Measurements from ENCODE around the gene YBX3. TPM values are rescaled to one million over a fixed set of nuclear protein-coding genes. Genes with fewer than 3 reads are reported as not detected.

Gene YBX3
- polyA plus RNA-seq, 1 donor from 2014 or later = 3.4 TPM

DNA sequence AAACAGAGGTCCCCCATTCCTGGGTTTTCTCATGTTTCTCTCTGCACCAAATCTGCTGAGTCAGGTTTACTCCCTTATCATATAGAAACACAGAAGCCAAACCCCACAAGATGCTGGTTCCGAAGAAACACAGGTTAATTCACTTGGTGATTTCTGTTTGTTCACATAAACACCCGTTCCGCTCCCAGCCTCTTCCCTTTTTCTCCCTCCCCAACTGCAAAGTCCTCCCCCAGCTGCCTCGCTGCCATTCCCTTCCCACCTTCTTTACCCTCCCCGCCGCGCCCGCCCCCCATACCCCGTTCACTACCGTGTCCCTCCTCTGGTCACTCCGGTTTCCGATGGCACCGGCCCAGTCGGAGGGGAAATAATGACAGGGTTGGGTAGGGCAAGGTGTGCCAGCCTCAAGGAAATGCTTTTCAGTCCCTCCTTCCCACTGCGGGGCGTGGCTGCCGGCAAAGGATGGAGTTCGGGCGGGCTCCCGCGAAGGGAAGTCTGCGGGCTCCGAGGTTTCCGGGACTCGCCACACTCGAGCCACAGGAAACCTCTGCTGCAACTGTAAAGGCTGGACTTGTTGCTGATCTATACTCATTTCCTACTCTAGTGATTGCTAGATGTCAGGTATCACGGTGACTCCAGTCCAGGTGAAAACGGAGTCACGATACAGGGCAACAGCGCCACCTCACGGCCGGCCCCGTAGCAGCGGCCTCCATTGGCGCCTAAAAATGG lies 49.3 kb downstream of the YBX3 start, which contains the start of gene STYK1:
TSS of gene STYK1 (minus strand) at position 394 of the 726 bp plus-strand sequence. CDS start 39,434 bp downstream, outside the sequence.
- Histone ChIP-seq H3K9ac (ENCODE audit: low read length) (no peak within 1 kb of the TSS), H3K4me2 (ENCODE audit: low read length) (peak within 1 kb of the TSS; percentile 58), H4K20me1 (ENCODE audit: insufficient read depth) (no peaks in the 10 kb centered on the region), H3F3A (ENCODE audit: insufficient read depth, low read length, poor library complexity, severe bottlenecking) (no peaks in the 10 kb centered on the region), H3K27me3 (ENCODE audit: insufficient read depth, low read depth, low read length) (peaks cover 9% of the 10 kb centered on the region), H3K9me2 (ENCODE audit: insufficient read depth, low read length) (no peaks in the 10 kb centered on the region), H3K9me3 (ENCODE audit: low read length) (no peaks in the 10 kb centered on the region), H3K4me3 (ENCODE audit: low read length) (peak within 1 kb of the TSS; percentile 70), H2AFZ (ENCODE audit: low read depth, low read length) (peak within 1 kb of the TSS; percentile 38), H3K79me2 (replicated peaks; ENCODE audit: insufficient read depth, low read length) (no peaks in the 10 kb centered on the region), H3K36me3 (ENCODE audit: insufficient read depth, low read length) (no peaks in the 10 kb centered on the region), H3K27ac (ENCODE audit: low read length) (no peak within 1 kb of the TSS)
- TF ChIP-seq EZH2 (IDR thresholded peaks at IDR 0.05; ENCODE audit: borderline replicate concordance, insufficient read depth, low read length, poor library complexity, severe bottlenecking) = no peak
- no peak for TF ChIP-seq TAF1 (IDR thresholded peaks at IDR 0.05; ENCODE audit: low read depth)
- TF ChIP-seq EP300 (conservative IDR thresholded peaks at IDR 0.05; ENCODE audit: poor library complexity, severe bottlenecking) = peak; percentile 13
- no peak for TF ChIP-seq MXI1 (conservative IDR thresholded peaks at IDR 0.05; ENCODE audit: poor library complexity, severe bottlenecking)
- TF ChIP-seq RAD21 (conservative IDR thresholded peaks at IDR 0.05) = peak; percentile 74
- TF ChIP-seq, protein P1, sequence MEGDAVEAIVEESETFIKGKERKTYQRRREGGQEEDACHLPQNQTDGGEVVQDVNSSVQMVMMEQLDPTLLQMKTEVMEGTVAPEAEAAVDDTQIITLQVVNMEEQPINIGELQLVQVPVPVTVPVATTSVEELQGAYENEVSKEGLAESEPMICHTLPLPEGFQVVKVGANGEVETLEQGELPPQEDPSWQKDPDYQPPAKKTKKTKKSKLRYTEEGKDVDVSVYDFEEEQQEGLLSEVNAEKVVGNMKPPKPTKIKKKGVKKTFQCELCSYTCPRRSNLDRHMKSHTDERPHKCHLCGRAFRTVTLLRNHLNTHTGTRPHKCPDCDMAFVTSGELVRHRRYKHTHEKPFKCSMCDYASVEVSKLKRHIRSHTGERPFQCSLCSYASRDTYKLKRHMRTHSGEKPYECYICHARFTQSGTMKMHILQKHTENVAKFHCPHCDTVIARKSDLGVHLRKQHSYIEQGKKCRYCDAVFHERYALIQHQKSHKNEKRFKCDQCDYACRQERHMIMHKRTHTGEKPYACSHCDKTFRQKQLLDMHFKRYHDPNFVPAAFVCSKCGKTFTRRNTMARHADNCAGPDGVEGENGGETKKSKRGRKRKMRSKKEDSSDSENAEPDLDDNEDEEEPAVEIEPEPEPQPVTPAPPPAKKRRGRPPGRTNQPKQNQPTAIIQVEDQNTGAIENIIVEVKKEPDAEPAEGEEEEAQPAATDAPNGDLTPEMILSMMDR (IDR thresholded peaks at IDR 0.05; ENCODE audit: poor library complexity, severe bottlenecking) = peak; percentile 88
- TF ChIP-seq POLR2AphosphoS5 (IDR thresholded peaks at IDR 0.05) = no peak
- TF ChIP-seq, protein P2, sequence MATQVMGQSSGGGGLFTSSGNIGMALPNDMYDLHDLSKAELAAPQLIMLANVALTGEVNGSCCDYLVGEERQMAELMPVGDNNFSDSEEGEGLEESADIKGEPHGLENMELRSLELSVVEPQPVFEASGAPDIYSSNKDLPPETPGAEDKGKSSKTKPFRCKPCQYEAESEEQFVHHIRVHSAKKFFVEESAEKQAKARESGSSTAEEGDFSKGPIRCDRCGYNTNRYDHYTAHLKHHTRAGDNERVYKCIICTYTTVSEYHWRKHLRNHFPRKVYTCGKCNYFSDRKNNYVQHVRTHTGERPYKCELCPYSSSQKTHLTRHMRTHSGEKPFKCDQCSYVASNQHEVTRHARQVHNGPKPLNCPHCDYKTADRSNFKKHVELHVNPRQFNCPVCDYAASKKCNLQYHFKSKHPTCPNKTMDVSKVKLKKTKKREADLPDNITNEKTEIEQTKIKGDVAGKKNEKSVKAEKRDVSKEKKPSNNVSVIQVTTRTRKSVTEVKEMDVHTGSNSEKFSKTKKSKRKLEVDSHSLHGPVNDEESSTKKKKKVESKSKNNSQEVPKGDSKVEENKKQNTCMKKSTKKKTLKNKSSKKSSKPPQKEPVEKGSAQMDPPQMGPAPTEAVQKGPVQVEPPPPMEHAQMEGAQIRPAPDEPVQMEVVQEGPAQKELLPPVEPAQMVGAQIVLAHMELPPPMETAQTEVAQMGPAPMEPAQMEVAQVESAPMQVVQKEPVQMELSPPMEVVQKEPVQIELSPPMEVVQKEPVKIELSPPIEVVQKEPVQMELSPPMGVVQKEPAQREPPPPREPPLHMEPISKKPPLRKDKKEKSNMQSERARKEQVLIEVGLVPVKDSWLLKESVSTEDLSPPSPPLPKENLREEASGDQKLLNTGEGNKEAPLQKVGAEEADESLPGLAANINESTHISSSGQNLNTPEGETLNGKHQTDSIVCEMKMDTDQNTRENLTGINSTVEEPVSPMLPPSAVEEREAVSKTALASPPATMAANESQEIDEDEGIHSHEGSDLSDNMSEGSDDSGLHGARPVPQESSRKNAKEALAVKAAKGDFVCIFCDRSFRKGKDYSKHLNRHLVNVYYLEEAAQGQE (IDR thresholded peaks at IDR 0.05; ENCODE audit: borderline replicate concordance) = no peak
- TF ChIP-seq SMC3 (conservative IDR thresholded peaks at IDR 0.05; ENCODE audit: poor library complexity) = peak; percentile 77

- Histone ChIP-seq H3K36me3 (ENCODE audit: insufficient read depth, low read length) (no peaks in the 10 kb centered on the region), H3K4me3 (ENCODE audit: low read length) (no peak overlapping the region), H3K79me2 (replicated peaks; ENCODE audit: insufficient read depth, low read length) (no peaks in the 10 kb centered on the region), H3K27ac (ENCODE audit: low read length) (no peak overlapping the region), H4K20me1 (ENCODE audit: insufficient read depth) (no peaks in the 10 kb centered on the region), H3K27me3 (ENCODE audit: insufficient read depth, low read depth, low read length) (peaks cover 9% of the 10 kb centered on the region), H3K4me2 (ENCODE audit: low read length) (no peak overlapping the region), H3F3A (ENCODE audit: insufficient read depth, low read length, poor library complexity, severe bottlenecking) (no peaks in the 10 kb centered on the region), H3K9me2 (ENCODE audit: insufficient read depth, low read length) (no peaks in the 10 kb centered on the region), H2AFZ (ENCODE audit: low read depth, low read length) (no peak overlapping the region), H3K9ac (ENCODE audit: low read length) (no peak overlapping the region), H3K9me3 (ENCODE audit: low read length) (no peaks in the 10 kb centered on the region)
- no peak for TF ChIP-seq SMC3 (conservative IDR thresholded peaks at IDR 0.05; ENCODE audit: poor library complexity)
- no peak for TF ChIP-seq POLR2AphosphoS5 (IDR thresholded peaks at IDR 0.05)
- TF ChIP-seq EP300 (conservative IDR thresholded peaks at IDR 0.05; ENCODE audit: poor library complexity, severe bottlenecking) = no peak
- TF ChIP-seq EZH2 (IDR thresholded peaks at IDR 0.05; ENCODE audit: borderline replicate concordance, insufficient read depth, low read length, poor library complexity, severe bottlenecking) = no peak
- no peak for TF ChIP-seq RAD21 (conservative IDR thresholded peaks at IDR 0.05)
- TF ChIP-seq, protein P1 (IDR thresholded peaks at IDR 0.05; ENCODE audit: poor library complexity, severe bottlenecking) = no peak
- no peak for TF ChIP-seq MXI1 (conservative IDR thresholded peaks at IDR 0.05; ENCODE audit: poor library complexity, severe bottlenecking)
- no peak for TF ChIP-seq TAF1 (IDR thresholded peaks at IDR 0.05; ENCODE audit: low read depth)
- TF ChIP-seq, protein P2 (IDR thresholded peaks at IDR 0.05; ENCODE audit: borderline replicate concordance) = no peak
These were observed 50.8 kb downstream of the YBX3 start for GRCh38 chr12:10672231-10672868.

Data from neural cell (in vitro differentiated cells).